ENCODE results near the gene ZNF76. TPM values are rescaled to one million over a fixed set of nuclear protein-coding genes. Genes with fewer than 3 reads are reported as not detected.
A peak's percentile ranks its signal among the peaks of the same experiment; 100 is the strongest.

Gene ZNF76
- total and polyA plus RNA-seq, 3 experiments from 2014 or later: 31.3 to 35.2 (median 33.6) TPM

DNA sequence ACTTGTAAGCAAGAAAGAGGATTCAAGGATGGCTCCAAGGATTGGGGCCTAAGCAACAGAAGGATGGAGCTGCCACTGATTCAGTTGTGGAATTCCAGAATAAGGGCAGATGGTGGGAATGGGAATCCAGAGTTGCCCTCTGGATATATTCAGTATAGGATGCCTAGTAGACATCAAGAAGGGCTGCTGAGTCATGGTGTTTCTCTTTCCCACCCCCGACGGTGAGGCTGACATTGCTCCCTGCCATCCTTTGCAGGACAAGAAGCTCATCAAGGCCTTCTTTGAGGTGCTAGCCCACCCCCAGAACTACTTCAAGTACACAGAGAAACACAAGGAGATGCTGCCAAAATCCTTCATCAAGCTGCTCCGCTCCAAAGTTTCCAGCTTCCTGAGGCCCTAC, 11.2 kb upstream of the ZNF76 start:
- no peaks in the 10 kb centered on the region for H3K9me3 ChIP-seq (ENCODE audit: low read length)
- no peak for DNase-seq
- H3K27me3 ChIP-seq (ENCODE audit: insufficient read depth, low read length, poor library complexity, severe bottlenecking): no peaks in the 10 kb centered on the region
- H3K27ac Mint-ChIP-seq: peak overlapping the region in 2 of 8 donors; percentile 7 to 61
- no peak overlapping the region for H3K27ac ChIP-seq (ENCODE audit: low read depth, low read length)
- H3K4me1 ChIP-seq (ENCODE audit: insufficient read depth, low read length): peaks cover 8% of the 10 kb centered on the region
- H3K36me3 Mint-ChIP-seq: peaks cover 3 to 26% (median 7%) of the 10 kb centered on the region in 3 donors
- no peaks in the 10 kb centered on the region for H3K36me3 ChIP-seq (ENCODE audit: insufficient read depth, low read length)
- H3K4me3 Mint-ChIP-seq: no peak overlapping the region
- H3K4me3 ChIP-seq (ENCODE audit: low read length): no peak overlapping the region
- no peaks in the 10 kb centered on the region for H3K9me3 Mint-ChIP-seq
- H3K4me1 Mint-ChIP-seq: peaks cover 0 to 12% (median 6%) of the 10 kb centered on the region in 3 donors
- ChIA-PET CTCF (interaction anchor here (0.6 kb wide), 1 partner anchor 1177 kb away, joined by 3 read pairs; no protein-coding TSS in a partner anchor), POLR2A (no interaction called here)
- no peaks in the 10 kb centered on the region for H3K27me3 Mint-ChIP-seq

DNA sequence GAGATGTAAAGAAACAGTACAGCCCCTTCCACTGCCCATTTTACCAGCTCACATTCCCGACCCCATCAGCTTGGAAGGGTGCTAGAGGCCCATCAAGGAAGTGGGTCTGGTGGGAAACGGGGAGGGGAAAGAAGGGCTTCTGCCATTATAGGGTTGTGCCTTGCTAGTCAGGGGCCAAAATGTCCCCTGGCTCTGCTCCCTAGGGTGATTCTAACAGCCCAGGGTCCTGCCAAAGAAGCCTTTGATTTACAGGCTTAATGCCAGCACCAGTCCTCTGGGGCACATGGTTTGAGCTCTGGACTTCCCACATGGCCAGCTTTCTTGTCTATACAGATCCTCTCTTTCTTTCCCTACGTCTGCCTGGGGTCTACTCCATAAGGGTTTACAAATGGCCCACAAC, 10.6 kb upstream of the ZNF76 start:
- H3K4me3 ChIP-seq (ENCODE audit: low read length): no peak overlapping the region

GRCh38 chr6:35251949-35252348, 7.6 kb upstream of the ZNF76 start:
- Mint-ChIP-seq H3K36me3 (peaks cover 0 to 3% (median 2%) of the 10 kb centered on the region in 3 donors), H3K27ac (no peak overlapping the region), H3K27me3 (no peaks in the 10 kb centered on the region), H3K4me1 (peaks cover 0 to 16% (median 7%) of the 10 kb centered on the region in 3 donors), H3K9me3 (no peaks in the 10 kb centered on the region), H3K4me3 (no peak overlapping the region)
- no peak for DNase-seq
- H3K4me3 ChIP-seq (ENCODE audit: low read length): no peak overlapping the region
- H3K9me3 ChIP-seq (ENCODE audit: low read length): no peaks in the 10 kb centered on the region
- no peak overlapping the region for H3K27ac ChIP-seq (ENCODE audit: low read depth, low read length)
- no peaks in the 10 kb centered on the region for H3K27me3 ChIP-seq (ENCODE audit: insufficient read depth, low read length, poor library complexity, severe bottlenecking)
- no peaks in the 10 kb centered on the region for H3K36me3 ChIP-seq (ENCODE audit: insufficient read depth, low read length)
- POLR2A ChIA-PET: no interaction called here
- CTCF ChIA-PET: interaction anchor here (0.6 kb wide), 1 partner anchor 11 kb away, joined by 3 read pairs; no protein-coding TSS in a partner anchor
- H3K4me1 ChIP-seq (ENCODE audit: insufficient read depth, low read length): peaks cover 8% of the 10 kb centered on the region

More for the DNA sequence above, 10.6 kb upstream of the ZNF76 start:
- no peaks in the 10 kb centered on the region for H3K9me3 ChIP-seq (ENCODE audit: low read length)
- no peaks in the 10 kb centered on the region for H3K9me3 Mint-ChIP-seq
- no peak overlapping the region for H3K4me3 Mint-ChIP-seq
- POLR2A ChIA-PET: no interaction called here
- H3K27ac Mint-ChIP-seq: peak overlapping the region in 3 of 8 donors; percentile 57 to 91 (median 61)
- no peaks in the 10 kb centered on the region for H3K27me3 ChIP-seq (ENCODE audit: insufficient read depth, low read length, poor library complexity, severe bottlenecking)
- peaks cover 8% of the 10 kb centered on the region for H3K4me1 ChIP-seq (ENCODE audit: insufficient read depth, low read length)
- no peak for DNase-seq
- CTCF ChIA-PET: interaction anchor here (3.1 kb wide), 1 partner anchor 8 kb away, joined by 15 read pairs; no protein-coding TSS in a partner anchor
- peaks cover 0 to 16% (median 7%) of the 10 kb centered on the region in 3 donors for H3K4me1 Mint-ChIP-seq
- H3K36me3 Mint-ChIP-seq: peaks cover 3 to 25% (median 7%) of the 10 kb centered on the region in 3 donors
- no peaks in the 10 kb centered on the region for H3K36me3 ChIP-seq (ENCODE audit: insufficient read depth, low read length)
- H3K27me3 Mint-ChIP-seq: no peaks in the 10 kb centered on the region
- no peak overlapping the region for H3K27ac ChIP-seq (ENCODE audit: low read depth, low read length)

DNA sequence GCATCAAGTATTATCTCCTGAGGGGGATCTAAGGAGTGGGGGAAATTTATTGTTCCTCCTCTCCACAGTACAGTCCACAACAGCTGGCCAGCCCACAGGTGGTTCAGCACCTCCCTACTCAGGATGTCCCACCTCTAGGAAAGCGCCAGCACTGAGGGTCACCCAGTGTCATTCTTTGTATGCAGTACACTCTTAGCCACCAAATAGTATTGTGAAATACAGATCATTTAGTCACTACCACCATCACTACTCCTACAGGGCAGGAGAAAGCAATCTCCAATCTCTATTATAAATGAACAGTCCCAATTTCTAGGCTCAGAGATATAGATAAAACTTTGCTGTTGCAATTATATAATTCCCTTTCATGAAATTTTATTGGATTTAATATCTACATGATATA, 6.3 kb upstream of the ZNF76 start:
- POLR2A ChIA-PET: no interaction called here
- DNase-seq: no peak
- Mint-ChIP-seq H3K9me3 (no peaks in the 10 kb centered on the region), H3K4me1 (peaks cover 7 to 16% (median 7%) of the 10 kb centered on the region in 3 donors), H3K27me3 (no peaks in the 10 kb centered on the region), H3K4me3 (no peak overlapping the region), H3K36me3 (peaks cover 0 to 3% (median 2%) of the 10 kb centered on the region in 3 donors), H3K27ac (peak overlapping the region in 2 of 8 donors; percentile 21 to 29)
- no peak overlapping the region for H3K27ac ChIP-seq (ENCODE audit: low read depth, low read length)
- H3K4me1 ChIP-seq (ENCODE audit: insufficient read depth, low read length): peaks cover 4% of the 10 kb centered on the region
- no peaks in the 10 kb centered on the region for H3K36me3 ChIP-seq (ENCODE audit: insufficient read depth, low read length)
- no peaks in the 10 kb centered on the region for H3K27me3 ChIP-seq (ENCODE audit: insufficient read depth, low read length, poor library complexity, severe bottlenecking)
- no peak overlapping the region for H3K4me3 ChIP-seq (ENCODE audit: low read length)
- H3K9me3 ChIP-seq (ENCODE audit: low read length): no peaks in the 10 kb centered on the region
- CTCF ChIA-PET: no interaction called here

- CTCF ChIA-PET: interaction anchor here (1.1 to 1.7 kb wide), 4 partner anchors 17 to 40 kb away, joined by 3 to 13 read pairs (median 4); no protein-coding TSS in a partner anchor
- POLR2A ChIA-PET: interaction anchor here (0.5 to 0.7 kb wide), 3 partner anchors 1021 to 1624 kb away, joined by 3 to 5 read pairs (median 5); partner anchors contain the start of gene HMGA1
- H3K4me3 ChIP-seq (ENCODE audit: low read length): peak overlapping the region; percentile 97
- H3K27me3 ChIP-seq (ENCODE audit: insufficient read depth, low read length, poor library complexity, severe bottlenecking): no peaks in the 10 kb centered on the region
- Mint-ChIP-seq H3K27ac (peak overlapping the region; percentile 93 to 99 (median 99)), H3K36me3 (peaks cover 0 to 13% (median 2%) of the 10 kb centered on the region in 3 donors), H3K27me3 (peaks cover 0 to 3% of the 10 kb centered on the region in 2 donors), H3K4me1 (peaks cover 45 to 54% (median 52%) of the 10 kb centered on the region in 3 donors), H3K4me3 (peak overlapping the region; percentile 89 to 99 (median 96)), H3K9me3 (no peaks in the 10 kb centered on the region)
- no peaks in the 10 kb centered on the region for H3K36me3 ChIP-seq (ENCODE audit: insufficient read depth, low read length)
- DNase-seq: no peak
- H3K9me3 ChIP-seq (ENCODE audit: low read length): no peaks in the 10 kb centered on the region
- peak overlapping the region; percentile 94 for H3K27ac ChIP-seq (ENCODE audit: low read depth, low read length)
- H3K4me1 ChIP-seq (ENCODE audit: insufficient read depth, low read length): peaks cover 34% of the 10 kb centered on the region
These were observed 1.2 kb upstream of the ZNF76 start for GRCh38 chr6:35258336-35258735.

DNA sequence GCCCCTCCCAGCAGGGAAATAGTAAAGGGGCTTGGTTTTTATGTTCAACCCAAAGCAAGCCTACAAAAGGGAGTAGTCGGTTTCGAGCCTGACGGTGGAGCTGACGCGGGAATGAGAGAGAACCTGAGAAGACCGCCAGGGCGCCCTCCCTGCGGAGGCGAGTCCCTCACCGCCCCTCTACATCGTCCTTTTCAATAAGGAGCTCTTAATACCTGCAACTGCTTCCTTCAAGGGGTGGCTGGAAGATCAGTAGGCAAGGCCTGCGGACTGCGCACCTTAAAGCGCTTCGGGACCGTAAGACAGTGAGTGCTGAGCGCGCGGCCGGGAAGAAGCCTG, 709 bp upstream of the ZNF76 start:
- peak in 1 of 5 donors; percentile 69 for DNase-seq
- H3K4me3 Mint-ChIP-seq: peak overlapping the region; percentile 89 to 99 (median 96)
- H3K4me1 ChIP-seq (ENCODE audit: insufficient read depth, low read length): peaks cover 39% of the 10 kb centered on the region
- no peaks in the 10 kb centered on the region for H3K36me3 ChIP-seq (ENCODE audit: insufficient read depth, low read length)
- H3K27ac Mint-ChIP-seq: peak overlapping the region; percentile 93 to 99 (median 99)
- POLR2A ChIA-PET: interaction anchor here (0.5 to 1.2 kb wide), 5 partner anchors 44 to 1623 kb away, joined by 3 to 5 read pairs (median 4); partner anchors contain the start of genes HMGA1 and TAF11
- peaks cover 0 to 12% (median 2%) of the 10 kb centered on the region in 3 donors for H3K36me3 Mint-ChIP-seq
- CTCF ChIA-PET: interaction anchor here (0.8 to 1.7 kb wide), 8 partner anchors 17 to 366 kb away, joined by 3 to 13 read pairs (median 3); no protein-coding TSS in a partner anchor
- H3K9me3 ChIP-seq (ENCODE audit: low read length): no peaks in the 10 kb centered on the region
- peaks cover 43 to 57% (median 55%) of the 10 kb centered on the region in 3 donors for H3K4me1 Mint-ChIP-seq
- H3K4me3 ChIP-seq (ENCODE audit: low read length): peak overlapping the region; percentile 97
- H3K27me3 Mint-ChIP-seq: peaks cover 0 to 3% of the 10 kb centered on the region in 2 donors
- no peaks in the 10 kb centered on the region for H3K9me3 Mint-ChIP-seq
- H3K27me3 ChIP-seq (ENCODE audit: insufficient read depth, low read length, poor library complexity, severe bottlenecking): no peaks in the 10 kb centered on the region
- H3K27ac ChIP-seq (ENCODE audit: low read depth, low read length): peak overlapping the region; percentile 94

- ChIA-PET CTCF (interaction anchor here (1.0 to 1.7 kb wide), 3 partner anchors 19 to 68 kb away, joined by 3 to 13 read pairs (median 4); no protein-coding TSS in a partner anchor), POLR2A (interaction anchor here (1.2 kb wide), 1 partner anchor 43 kb away, joined by 4 read pairs; no protein-coding TSS in a partner anchor)
- H3K27me3 Mint-ChIP-seq: peaks cover 0 to 3% of the 10 kb centered on the region in 2 donors
- H3K36me3 Mint-ChIP-seq: peaks cover 0 to 12% (median 2%) of the 10 kb centered on the region in 3 donors
- H3K4me3 Mint-ChIP-seq: peak overlapping the region; percentile 87 to 96 (median 90)
- DNase-seq: peak; percentile 75 to 90 (median 79)
- Histone ChIP-seq H3K4me3 (ENCODE audit: low read length) (peak overlapping the region; percentile 97), H3K27ac (ENCODE audit: low read depth, low read length) (peak overlapping the region; percentile 94), H3K27me3 (ENCODE audit: insufficient read depth, low read length, poor library complexity, severe bottlenecking) (no peaks in the 10 kb centered on the region), H3K9me3 (ENCODE audit: low read length) (no peaks in the 10 kb centered on the region), H3K36me3 (ENCODE audit: insufficient read depth, low read length) (no peaks in the 10 kb centered on the region), H3K4me1 (ENCODE audit: insufficient read depth, low read length) (peaks cover 48% of the 10 kb centered on the region)
- H3K27ac Mint-ChIP-seq: peak overlapping the region; percentile 85 to 99 (median 98)
- no peaks in the 10 kb centered on the region for H3K9me3 Mint-ChIP-seq
- H3K4me1 Mint-ChIP-seq: peaks cover 52 to 69% (median 67%) of the 10 kb centered on the region in 3 donors
These were observed 534 bp downstream of the ZNF76 start for GRCh38 chr6:35259948-35260590.

Data from CD8-positive, alpha-beta memory T cell (primary cell).